PFSK-1 (cell line): ENCODE results near the gene ZGRF1.

Experiments
- FOXP2 ChIP-seq: optimal IDR thresholded peaks from 2 replicates; pipeline ENCODE3; 2011; ENCODE audit warnings: borderline replicate concordance, control low read depth, inconsistent platforms; ENCODE audit not compliant: insufficient read depth; ENCODE audit errors: extremely low read length, extremely low read depth
- POLR2AphosphoS5 ChIP-seq: IDR thresholded peaks from 2 replicates; pipeline ENCODE4 v1.6.1; 2012; ENCODE audit warnings: low read depth, mild to moderate bottlenecking, control low read depth, low read length, moderate library complexity
- REST ChIP-seq, 2 experiments: IDR thresholded peaks; 2 replicates each; pipeline versions ENCODE4 v1.6.1 to v1.8.0; 2011 to 2012; ENCODE audit warnings: low read depth in 2 of 2, low read length in 2 of 2, control low read depth in 1 of 2, inconsistent platforms in 1 of 2, mild to moderate bottlenecking in 1 of 2, moderate library complexity in 1 of 2; ENCODE audit not compliant: insufficient read depth in 1 of 2
- SIN3A ChIP-seq: IDR thresholded peaks from 2 replicates; pipeline ENCODE4 v1.6.1; 2012; ENCODE audit warnings: mild to moderate bottlenecking, low read length, moderate library complexity, borderline replicate concordance; ENCODE audit not compliant: insufficient read depth
- TAF1 ChIP-seq: IDR thresholded peaks from 2 replicates; pipeline ENCODE4 v1.6.1; 2012; ENCODE audit warnings: low read length, control low read depth, borderline replicate concordance; ENCODE audit not compliant: insufficient read depth

ZGRF1 gene

GRCh38 chr4:112589206-112589605, 47.5 kb downstream of the ZGRF1 start:
- TF ChIP-seq SIN3A (no peak), TAF1 (no peak), FOXP2 (no peak), POLR2AphosphoS5 (no peak), REST (IDR thresholded peaks at IDR 0.05; ENCODE audit: insufficient read depth in 1 of 2, low read depth in 2 of 2, low read length in 2 of 2) (no peak)

- TF ChIP-seq POLR2AphosphoS5 (no peak), TAF1 (no peak), SIN3A (no peak), FOXP2 (no peak), REST (IDR thresholded peaks at IDR 0.05; ENCODE audit: insufficient read depth in 1 of 2, low read depth in 2 of 2, low read length in 2 of 2) (no peak)
These were observed 50.6 kb downstream of the ZGRF1 start for GRCh38 chr4:112585977-112586736.

- TF ChIP-seq TAF1 (no peak), POLR2AphosphoS5 (no peak), SIN3A (no peak), REST (IDR thresholded peaks at IDR 0.05; ENCODE audit: insufficient read depth in 1 of 2, low read depth in 2 of 2, low read length in 2 of 2) (no peak), FOXP2 (no peak)
These were observed 69.2 kb downstream of the ZGRF1 start for GRCh38 chr4:112567536-112567935.

GRCh38 chr4:112564706-112565270, 71.9 kb downstream of the ZGRF1 start:
- TF ChIP-seq TAF1 (no peak), SIN3A (no peak), FOXP2 (no peak), REST (IDR thresholded peaks at IDR 0.05; ENCODE audit: insufficient read depth in 1 of 2, low read depth in 2 of 2, low read length in 2 of 2) (no peak)
